Osteoblast (primary cell): ENCODE results near the gene SLC26A3. TPM values are rescaled to one million over a fixed set of nuclear protein-coding genes. Genes with fewer than 3 reads are reported as not detected.
A peak's percentile ranks its signal among the peaks of the same experiment; 100 is the strongest.

Experiments used
- DNase-seq: peaks from one replicate; pipeline ENCODE4 v3.0.0; 2011; ENCODE audit warnings: low spot score, mixed read lengths; ENCODE audit not compliant: insufficient read length; ENCODE audit errors: missing footprints
- H2AFZ ChIP-seq: 2 replicates; pipeline ENCODE4 v1.6.0; 2011; ENCODE audit warnings: mild to moderate bottlenecking, low read length
- H3K27ac ChIP-seq: 2 replicates; pipeline ENCODE4 v1.5.1; 2011; ENCODE audit warnings: mild to moderate bottlenecking, low read depth, low read length, moderate library complexity
- H3K27me3 ChIP-seq: 2 replicates; pipeline ENCODE4 v1.6.0; 2012; ENCODE audit warnings: mild to moderate bottlenecking, control low read depth, inconsistent platforms, low read length, moderate library complexity; ENCODE audit not compliant: insufficient read depth
- H3K36me3 ChIP-seq: 2 replicates; pipeline ENCODE4 v1.5.1; 2011; ENCODE audit warnings: mild to moderate bottlenecking, low read length, control low read depth, moderate library complexity; ENCODE audit not compliant: insufficient read depth
- H3K4me1 ChIP-seq: 2 replicates; pipeline ENCODE4 v1.5.1; 2011; ENCODE audit warnings: mild to moderate bottlenecking, low read length, control low read depth, moderate library complexity; ENCODE audit not compliant: insufficient read depth
- H3K4me2 ChIP-seq: 2 replicates; pipeline ENCODE4 v1.6.0; 2011; ENCODE audit warnings: mild to moderate bottlenecking, low read length; ENCODE audit not compliant: insufficient read depth
- H3K4me3 ChIP-seq: fragments of 200-600 bp; sonication (generic); 3 replicates; pipeline ENCODE4 v1.5.1; 2012; ENCODE audit warnings: mild to moderate bottlenecking, low read length, inconsistent platforms; ENCODE audit not compliant: insufficient read depth
- H3K79me2 ChIP-seq: 2 replicates; pipeline ENCODE4 v1.6.0; 2012; ENCODE audit warnings: mild to moderate bottlenecking, low read length, control low read depth, inconsistent platforms; ENCODE audit not compliant: insufficient read depth
- H3K9me3 ChIP-seq: 2 replicates; pipeline ENCODE4 v1.5.1; 2011; ENCODE audit warnings: low read depth, low read length, control low read depth
- H4K20me1 ChIP-seq: 2 replicates; pipeline ENCODE4 v1.6.0; 2012; ENCODE audit warnings: mild to moderate bottlenecking, low read length, control low read depth; ENCODE audit not compliant: insufficient read depth
- CTCF ChIP-seq: IDR thresholded peaks from 2 replicates; pipeline ENCODE4 v1.5.1; 2011; ENCODE audit warnings: mild to moderate bottlenecking, low read depth, low read length, moderate library complexity; ENCODE audit errors: extremely low read depth
- total RNA-seq: library from RNA; depleted of rRNA; stranded (reverse); fragments of >200 nt; gene quantifications from 2 replicates; pipeline ENCODE4 v1.2.3, GENCODE V29; 2012

The SLC26A3 gene
- total RNA-seq, 1 donor: not detected

GRCh38 chr7:107742678-107743566 lies 60.1 kb downstream of the SLC26A3 start:
- no peak for TF ChIP-seq CTCF
- H2AFZ ChIP-seq: peak overlapping the region; percentile 98
- H3K9me3 ChIP-seq: no peaks in the 10 kb centered on the region
- peaks cover 40% of the 10 kb centered on the region for H3K79me2 ChIP-seq
- no peak for DNase-seq
- peak overlapping the region; percentile 93 for H3K27ac ChIP-seq
- H4K20me1 ChIP-seq: peaks cover 29% of the 10 kb centered on the region
- H3K4me2 ChIP-seq: peak overlapping the region; percentile 85
- H3K4me3 ChIP-seq: peak overlapping the region; percentile 94
- H3K36me3 ChIP-seq: no peaks in the 10 kb centered on the region
- no peaks in the 10 kb centered on the region for H3K27me3 ChIP-seq
- H3K4me1 ChIP-seq: peaks cover 19% of the 10 kb centered on the region

GRCh38 chr7:107728276-107728675 lies 74.7 kb downstream of the SLC26A3 start:
- no peaks in the 10 kb centered on the region for H3K36me3 ChIP-seq
- no peak overlapping the region for H3K4me2 ChIP-seq
- DNase-seq: no peak
- H3K27ac ChIP-seq: no peak overlapping the region
- H3K4me1 ChIP-seq: no peaks in the 10 kb centered on the region
- H3K27me3 ChIP-seq: peaks cover 27% of the 10 kb centered on the region
- H3K9me3 ChIP-seq: no peaks in the 10 kb centered on the region
- no peak overlapping the region for H2AFZ ChIP-seq
- no peak for TF ChIP-seq CTCF
- H3K79me2 ChIP-seq: no peaks in the 10 kb centered on the region
- H4K20me1 ChIP-seq: no peaks in the 10 kb centered on the region
- H3K4me3 ChIP-seq: no peak overlapping the region

- Histone ChIP-seq H3K4me3 (no peak overlapping the region), H3K4me1 (no peaks in the 10 kb centered on the region), H3K36me3 (no peaks in the 10 kb centered on the region), H3K4me2 (no peak overlapping the region), H4K20me1 (no peaks in the 10 kb centered on the region), H3K27me3 (peaks cover 27% of the 10 kb centered on the region), H3K9me3 (no peaks in the 10 kb centered on the region), H2AFZ (no peak overlapping the region), H3K79me2 (no peaks in the 10 kb centered on the region), H3K27ac (no peak overlapping the region)
- TF ChIP-seq CTCF: no peak
- DNase-seq: no peak
Observed at GRCh38 chr7:107726356-107727130, 76.5 kb downstream of the SLC26A3 start.
